ENCODE measurements around the gene DCTD.

DCTD gene

DNA sequence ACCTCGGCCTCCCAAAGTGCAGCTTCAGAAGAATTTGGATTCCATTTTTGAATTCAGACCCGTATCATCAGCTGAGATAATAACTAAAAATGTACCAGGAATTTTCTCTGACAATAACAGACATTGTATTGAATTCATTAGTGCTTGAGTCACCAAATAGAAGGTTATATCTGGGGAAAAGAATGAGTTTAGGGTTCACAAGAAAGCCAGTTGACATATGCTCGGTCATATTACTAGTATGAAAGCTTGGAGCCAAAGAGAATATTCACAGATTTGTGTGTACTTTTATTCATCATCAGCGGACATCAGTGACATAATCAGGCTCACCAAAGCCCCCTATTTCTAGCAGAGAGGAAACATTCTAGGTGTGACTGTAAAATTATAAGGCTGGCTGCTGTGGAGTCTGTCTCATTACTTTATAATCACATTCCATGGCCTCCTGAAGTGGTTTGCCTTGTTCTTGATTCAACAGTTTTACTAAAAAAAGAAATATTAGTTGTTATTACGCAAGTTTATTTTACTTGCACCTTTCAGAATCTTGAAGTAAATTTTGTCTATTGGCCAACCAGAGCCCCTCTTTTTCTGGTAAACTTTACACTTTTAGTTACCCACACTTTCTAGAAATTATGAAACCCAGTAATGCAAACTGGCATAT lies 14.6 kb upstream of the DCTD start:
- Histone ChIP-seq H3K9ac (ENCODE audit: low read depth, low read length, poor library complexity, severe bottlenecking) (no peak overlapping the region), H3K79me2 (ENCODE audit: insufficient read depth, low read length) (no peaks in the 10 kb centered on the region), H3K9me2 (replicated peaks; ENCODE audit: low read depth, low read length) (no peaks in the 10 kb centered on the region), H3K27me3 (ENCODE audit: insufficient read depth, low read length, poor library complexity, severe bottlenecking) (no peaks in the 10 kb centered on the region), H3F3A (ENCODE audit: low read depth) (no peaks in the 10 kb centered on the region), H4K20me1 (ENCODE audit: insufficient read depth, low read length, poor library complexity, severe bottlenecking) (no peaks in the 10 kb centered on the region), H3K9me3 (ENCODE audit: insufficient read depth, low read depth, low read length) (no peaks in the 10 kb centered on the region), H3K4me1 (ENCODE audit: insufficient read depth, low read length, poor library complexity, severe bottlenecking) (no peaks in the 10 kb centered on the region), H3K4me2 (ENCODE audit: low read depth, low read length, poor library complexity, severe bottlenecking) (no peak overlapping the region), H2AFZ (ENCODE audit: low read length) (no peak overlapping the region), H3K4me3 (ENCODE audit: low read length, poor library complexity, severe bottlenecking) (no peak overlapping the region), H3K36me3 (ENCODE audit: insufficient read depth, low read length) (no peaks in the 10 kb centered on the region)
- TF ChIP-seq, protein P1, sequence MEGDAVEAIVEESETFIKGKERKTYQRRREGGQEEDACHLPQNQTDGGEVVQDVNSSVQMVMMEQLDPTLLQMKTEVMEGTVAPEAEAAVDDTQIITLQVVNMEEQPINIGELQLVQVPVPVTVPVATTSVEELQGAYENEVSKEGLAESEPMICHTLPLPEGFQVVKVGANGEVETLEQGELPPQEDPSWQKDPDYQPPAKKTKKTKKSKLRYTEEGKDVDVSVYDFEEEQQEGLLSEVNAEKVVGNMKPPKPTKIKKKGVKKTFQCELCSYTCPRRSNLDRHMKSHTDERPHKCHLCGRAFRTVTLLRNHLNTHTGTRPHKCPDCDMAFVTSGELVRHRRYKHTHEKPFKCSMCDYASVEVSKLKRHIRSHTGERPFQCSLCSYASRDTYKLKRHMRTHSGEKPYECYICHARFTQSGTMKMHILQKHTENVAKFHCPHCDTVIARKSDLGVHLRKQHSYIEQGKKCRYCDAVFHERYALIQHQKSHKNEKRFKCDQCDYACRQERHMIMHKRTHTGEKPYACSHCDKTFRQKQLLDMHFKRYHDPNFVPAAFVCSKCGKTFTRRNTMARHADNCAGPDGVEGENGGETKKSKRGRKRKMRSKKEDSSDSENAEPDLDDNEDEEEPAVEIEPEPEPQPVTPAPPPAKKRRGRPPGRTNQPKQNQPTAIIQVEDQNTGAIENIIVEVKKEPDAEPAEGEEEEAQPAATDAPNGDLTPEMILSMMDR (conservative IDR thresholded peaks at IDR 0.05; ENCODE audit: low read length) = no peak

DNA sequence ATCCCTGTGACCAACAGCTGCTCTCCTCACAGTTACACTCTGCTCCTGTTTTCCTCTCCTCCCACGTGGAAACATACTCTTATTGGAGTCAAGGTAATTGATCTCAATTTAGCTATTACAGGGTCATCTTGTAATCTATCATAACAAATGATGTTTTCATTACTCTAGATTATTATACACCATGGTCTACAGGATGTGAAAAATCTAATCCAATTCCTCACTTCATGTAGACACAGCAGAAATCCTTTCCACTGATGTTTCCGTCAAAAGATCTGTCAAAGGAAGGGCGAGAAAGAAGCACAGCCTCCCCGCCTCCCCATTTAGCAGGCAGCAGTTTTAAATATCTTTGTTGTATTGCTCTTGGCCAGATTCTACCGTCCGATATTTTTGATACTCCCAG lies 13.7 kb upstream of the DCTD start:
- Histone ChIP-seq H3K9ac (ENCODE audit: low read depth, low read length, poor library complexity, severe bottlenecking) (no peak overlapping the region), H3K4me1 (ENCODE audit: insufficient read depth, low read length, poor library complexity, severe bottlenecking) (no peaks in the 10 kb centered on the region), H3K36me3 (ENCODE audit: insufficient read depth, low read length) (no peaks in the 10 kb centered on the region), H2AFZ (ENCODE audit: low read length) (no peak overlapping the region), H3K4me2 (ENCODE audit: low read depth, low read length, poor library complexity, severe bottlenecking) (no peak overlapping the region), H3F3A (ENCODE audit: low read depth) (no peaks in the 10 kb centered on the region), H3K79me2 (ENCODE audit: insufficient read depth, low read length) (no peaks in the 10 kb centered on the region), H3K9me3 (ENCODE audit: insufficient read depth, low read depth, low read length) (no peaks in the 10 kb centered on the region), H4K20me1 (ENCODE audit: insufficient read depth, low read length, poor library complexity, severe bottlenecking) (no peaks in the 10 kb centered on the region), H3K4me3 (ENCODE audit: low read length, poor library complexity, severe bottlenecking) (no peak overlapping the region), H3K9me2 (replicated peaks; ENCODE audit: low read depth, low read length) (no peaks in the 10 kb centered on the region), H3K27me3 (ENCODE audit: insufficient read depth, low read length, poor library complexity, severe bottlenecking) (no peaks in the 10 kb centered on the region)
- TF ChIP-seq, protein P1 (conservative IDR thresholded peaks at IDR 0.05; ENCODE audit: low read length) = no peak
- no peak for TF ChIP-seq EZH2phosphoT487 (IDR thresholded peaks at IDR 0.05; ENCODE audit: borderline replicate concordance)

DNA sequence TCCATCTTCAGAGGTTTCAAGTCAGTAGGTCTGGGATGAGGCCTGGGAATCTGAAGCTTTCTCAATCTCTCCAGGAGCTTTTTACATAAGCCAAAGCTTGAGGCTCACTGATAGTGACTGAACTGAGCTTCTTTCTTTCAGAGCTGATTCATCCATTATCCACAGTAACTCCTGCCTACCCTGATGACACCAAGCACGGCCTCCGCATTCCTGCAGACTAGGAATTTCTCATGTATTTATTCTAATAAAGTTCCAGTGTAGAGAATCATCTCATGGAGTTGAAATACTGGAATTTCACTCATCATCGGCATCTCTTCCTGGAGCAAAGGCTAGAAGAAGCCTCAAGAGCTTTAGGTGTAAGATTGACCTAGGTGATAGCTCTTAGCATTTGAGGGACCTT lies 12.1 kb upstream of the DCTD start:
- Histone ChIP-seq H3K9me2 (replicated peaks; ENCODE audit: low read depth, low read length) (no peaks in the 10 kb centered on the region), H3K9ac (ENCODE audit: low read depth, low read length, poor library complexity, severe bottlenecking) (no peak overlapping the region), H3K4me2 (ENCODE audit: low read depth, low read length, poor library complexity, severe bottlenecking) (no peak overlapping the region), H3K27me3 (ENCODE audit: insufficient read depth, low read length, poor library complexity, severe bottlenecking) (no peaks in the 10 kb centered on the region), H3K9me3 (ENCODE audit: insufficient read depth, low read depth, low read length) (no peaks in the 10 kb centered on the region), H4K20me1 (ENCODE audit: insufficient read depth, low read length, poor library complexity, severe bottlenecking) (no peaks in the 10 kb centered on the region), H3K4me1 (ENCODE audit: insufficient read depth, low read length, poor library complexity, severe bottlenecking) (no peaks in the 10 kb centered on the region), H2AFZ (ENCODE audit: low read length) (no peak overlapping the region), H3F3A (ENCODE audit: low read depth) (no peaks in the 10 kb centered on the region), H3K79me2 (ENCODE audit: insufficient read depth, low read length) (no peaks in the 10 kb centered on the region), H3K36me3 (ENCODE audit: insufficient read depth, low read length) (no peaks in the 10 kb centered on the region), H3K4me3 (ENCODE audit: low read length, poor library complexity, severe bottlenecking) (no peak overlapping the region)
- TF ChIP-seq, protein P1 (conservative IDR thresholded peaks at IDR 0.05; ENCODE audit: low read length) = no peak
- TF ChIP-seq EZH2phosphoT487 (IDR thresholded peaks at IDR 0.05; ENCODE audit: borderline replicate concordance) = no peak

Measured in Loucy (cell line).